HG03064 (cell line): Measurements from ENCODE around the gene ARHGAP6.
"Not testable (repeated sequence)": the region's sequence is repeated elsewhere in the genome, so short reads cannot be mapped to it uniquely, and the experiment has no call there.

Experiments
- ATAC-seq: cut with Tn5 transposase; IDR thresholded peaks from one replicate; pipeline ENCODE4 v1.9.1; 2021; ENCODE audit warnings: low read depth; ENCODE audit not compliant: unreplicated experiment

ARHGAP6 gene

GRCh38 chrX:11533199-11533651 is 132.5 kb downstream of the ARHGAP6 start:
- ATAC-seq, result peak; percentile 89

GRCh38 chrX:11532291-11533078 is 133.2 kb downstream of the ARHGAP6 start:
- ATAC-seq, result no peak

DNA sequence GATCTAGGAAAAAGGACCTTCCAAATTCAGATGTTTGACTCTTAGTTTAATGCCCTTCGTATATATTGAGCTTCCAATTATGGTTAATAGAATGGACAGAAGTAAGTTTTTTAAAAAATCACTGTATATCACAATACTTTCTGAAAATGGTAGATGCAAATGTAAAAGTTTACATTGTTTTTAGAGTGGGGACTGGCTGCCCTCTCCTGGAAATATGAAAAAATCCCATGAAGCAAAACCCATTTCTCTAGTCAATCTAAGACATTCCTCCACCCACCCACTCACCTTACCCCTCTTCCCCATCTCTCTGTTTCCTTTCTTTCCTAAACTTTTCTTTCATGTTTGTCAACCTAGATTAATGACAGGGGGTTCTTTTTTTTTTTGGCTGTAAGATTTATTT is 134.5 kb downstream of the ARHGAP6 start:
- no peak for ATAC-seq

- ATAC-seq, result no peak
Observed at GRCh38 chrX:11530621-11531020, 135.1 kb downstream of the ARHGAP6 start.

GRCh38 chrX:11528623-11529022 is 137.1 kb downstream of the ARHGAP6 start:
- ATAC-seq, result no peak

DNA sequence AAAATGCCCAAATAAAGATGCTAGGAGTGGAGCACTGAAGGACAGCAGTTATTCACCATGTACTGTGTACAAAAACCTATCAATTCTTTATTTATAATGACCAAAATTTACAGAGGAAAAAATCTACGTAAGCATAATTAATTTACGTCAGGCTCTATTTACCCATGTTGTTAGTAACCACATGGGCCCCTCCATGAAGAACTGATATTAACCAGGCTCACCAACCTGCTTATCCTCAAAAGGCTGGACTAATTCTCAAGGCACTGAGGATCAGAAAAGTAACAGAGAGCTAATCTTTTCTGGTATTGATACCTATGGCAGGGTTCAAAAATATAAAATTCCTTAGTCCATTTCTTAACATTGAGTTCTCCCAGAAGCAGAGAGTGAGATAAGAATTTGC is 140.0 kb downstream of the ARHGAP6 start:
- ATAC-seq, result no peak

- not testable (repeated sequence) for ATAC-seq
Observed at GRCh38 chrX:11519234-11519633, 146.5 kb downstream of the ARHGAP6 start.

- ATAC-seq, result no peak
Observed at GRCh38 chrX:11509786-11510185, 155.9 kb downstream of the ARHGAP6 start.

- no peak for ATAC-seq
Observed at GRCh38 chrX:11504234-11504633, 161.5 kb downstream of the ARHGAP6 start.

DNA sequence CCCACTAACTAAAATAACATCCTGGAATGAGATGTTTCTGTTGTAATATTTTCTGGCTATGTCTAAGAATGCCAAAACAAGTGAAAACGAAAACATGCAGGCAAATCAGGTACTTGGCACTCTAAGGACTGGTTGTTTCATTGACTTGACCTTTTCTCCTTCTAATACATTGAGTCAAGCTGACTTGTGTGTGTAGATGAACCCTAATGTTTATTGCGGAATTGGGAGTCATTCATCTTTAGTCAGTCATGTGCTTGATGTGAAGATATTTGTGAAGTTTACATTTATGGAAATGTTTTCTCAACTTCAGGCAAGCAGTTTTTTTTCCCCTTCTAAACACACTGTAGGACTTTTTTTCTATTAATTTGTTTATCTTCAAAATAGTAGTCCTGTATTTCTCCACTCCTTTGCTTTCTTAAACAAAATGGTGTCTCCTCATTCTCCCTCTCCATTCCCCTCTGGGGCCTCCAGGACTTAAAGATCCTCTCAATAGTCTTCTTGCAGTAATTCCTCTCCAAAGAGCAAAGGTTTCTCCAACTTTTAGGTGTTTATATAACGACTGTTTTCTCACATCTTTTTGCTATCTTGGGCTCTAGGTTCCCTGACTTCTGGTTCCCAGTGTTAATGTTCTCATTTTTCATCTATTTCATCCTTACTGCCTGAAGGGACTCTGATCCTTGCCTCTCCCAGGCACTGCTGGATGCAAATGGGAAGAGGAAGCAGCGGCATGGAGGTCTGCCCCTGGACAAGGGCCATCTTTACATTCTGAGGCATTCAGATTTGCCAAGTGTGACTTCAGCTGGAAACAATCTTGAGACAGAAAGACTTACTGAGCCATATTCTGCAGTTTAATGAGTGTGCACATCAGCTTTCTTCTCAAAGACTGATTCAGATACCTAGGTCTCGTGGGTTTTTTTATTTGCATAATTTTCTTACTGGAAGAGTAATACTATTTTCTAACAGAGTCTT is 166.4 kb downstream of the ARHGAP6 start:
- ATAC-seq, result no peak

DNA sequence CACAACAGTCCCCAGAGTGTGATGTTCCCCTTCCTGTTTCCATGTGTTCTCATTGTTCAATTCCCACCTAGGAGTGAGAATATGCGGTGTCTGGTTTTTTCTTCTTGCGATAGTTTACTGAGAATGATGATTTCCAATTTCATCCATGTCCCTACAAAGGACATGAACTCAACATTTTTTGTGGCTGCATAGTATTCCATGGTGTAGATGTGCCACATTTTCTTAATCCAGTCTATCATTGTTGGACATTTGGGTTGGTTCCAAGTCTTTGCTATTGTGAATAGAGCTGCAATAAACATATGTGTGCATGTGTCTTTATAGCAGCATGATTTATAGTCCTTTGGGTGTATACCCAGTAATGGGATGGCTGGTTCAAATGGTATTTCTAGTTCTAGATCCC is 174.3 kb downstream of the ARHGAP6 start:
- not testable (repeated sequence) for ATAC-seq

GRCh38 chrX:11484290-11484689 is 181.4 kb downstream of the ARHGAP6 start:
- no peak for ATAC-seq

- no peak for ATAC-seq
Observed at GRCh38 chrX:11481035-11481434, 184.7 kb downstream of the ARHGAP6 start.

DNA sequence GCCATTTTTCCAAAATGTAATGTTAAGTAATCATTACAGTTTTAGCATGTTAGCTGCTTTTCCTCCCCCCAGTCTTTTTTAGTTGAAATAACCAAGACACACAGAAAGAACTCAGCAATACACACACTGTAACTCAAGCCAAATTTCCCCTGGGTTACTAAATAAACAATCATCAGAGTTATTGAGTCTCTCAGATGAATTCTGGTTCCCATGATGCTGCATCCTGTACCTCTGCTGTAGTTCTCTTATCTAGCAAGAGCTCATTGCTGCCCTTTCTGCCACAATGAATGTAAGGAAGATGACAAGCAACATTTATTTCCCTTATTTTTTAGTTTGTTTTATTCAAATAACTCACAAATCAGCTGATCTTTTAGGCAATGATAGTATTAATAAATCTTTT is 185.1 kb downstream of the ARHGAP6 start:
- no peak for ATAC-seq

- ATAC-seq, result no peak
Observed at GRCh38 chrX:11478911-11479310, 186.8 kb downstream of the ARHGAP6 start.

- no peak for ATAC-seq
Observed at GRCh38 chrX:11478026-11478425, 187.7 kb downstream of the ARHGAP6 start.

GRCh38 chrX:11474576-11474975 is 191.1 kb downstream of the ARHGAP6 start:
- no peak for ATAC-seq

- no peak for ATAC-seq
Observed at GRCh38 chrX:11474021-11474420, 191.7 kb downstream of the ARHGAP6 start.

DNA sequence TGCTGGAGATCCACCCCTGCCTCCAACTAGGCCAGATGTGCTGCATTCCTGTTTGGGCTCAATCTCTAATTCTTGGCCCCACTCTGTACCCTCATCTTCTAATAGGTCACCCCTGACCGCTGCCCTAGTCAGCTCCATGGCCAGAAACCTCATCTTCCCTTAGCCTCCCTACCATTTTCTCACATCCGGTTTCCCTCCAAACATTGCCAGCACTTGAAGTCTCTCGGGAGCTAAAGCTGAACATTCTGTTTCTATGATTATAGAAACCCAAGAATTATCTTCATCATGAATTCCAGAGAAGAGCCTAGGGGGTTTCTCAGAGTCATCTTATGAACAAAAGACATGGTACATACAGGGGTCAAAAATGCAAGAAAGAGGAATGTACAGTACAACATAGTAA is 192.8 kb downstream of the ARHGAP6 start:
- ATAC-seq, result no peak

DNA sequence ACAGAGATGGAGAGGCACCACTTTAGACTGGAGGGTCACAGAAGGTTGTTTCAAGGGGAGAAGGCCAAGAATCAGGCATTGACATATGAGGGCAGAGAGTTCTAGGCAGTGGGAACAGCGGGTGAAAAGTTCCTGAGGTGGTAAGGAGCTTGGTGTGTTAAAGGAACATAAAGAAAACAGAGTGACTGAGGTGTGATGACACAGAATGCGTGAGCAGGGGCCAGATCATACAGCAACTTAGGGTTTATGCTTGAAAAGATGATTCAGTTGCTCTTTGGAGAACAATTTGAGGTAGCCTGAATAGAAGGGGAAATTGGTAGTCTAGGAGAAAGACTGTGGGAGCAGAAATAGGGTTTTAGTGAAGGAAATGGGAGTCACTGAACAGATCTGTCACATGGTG is 193.3 kb downstream of the ARHGAP6 start:
- no peak for ATAC-seq

- ATAC-seq, result no peak
Observed at GRCh38 chrX:11470250-11470974, 195.3 kb downstream of the ARHGAP6 start.
